HCT116 (cell line): Measurements from ENCODE around the gene DHRS7C. TPM values are rescaled to one million over a fixed set of nuclear protein-coding genes. Genes with fewer than 3 reads are reported as not detected.

Experiments
- ATAC-seq: fragments of 200-7000 bp; cut with Tn5 transposase; 2 replicates; pipeline ENCODE4 v1.9.1; 2020; ENCODE audit warnings: mild to moderate bottlenecking, moderate library complexity
- BruUV-seq: library from RNA; stranded (reverse); fragments of 400-500 nt; replicated peaks from 2 replicates; lab custom pipeline; 2021; lab: Mats Ljungman, UMichigan
- CTCF ChIA-PET: fragments of 300-600 bp; sonication (Branson Sonifier 250); formaldehyde crosslinking; loops from one replicate; lab custom pipeline; 2021; ENCODE audit warnings: antibody characterized with exemption; lab: Charles Lee
- POLR2A ChIA-PET: fragments of 300-600, 350-600 bp; sonication (Branson Sonifier 250); formaldehyde crosslinking; loops from one replicate; lab custom pipeline; 2021; ENCODE audit warnings: antibody characterized with exemption; lab: Charles Lee
- RAD21 ChIA-PET, 2 experiments: fragments of 300-600 bp; sonication (Branson Sonifier 250); formaldehyde crosslinking; loops; one replicate each; lab custom pipeline; 2023; ENCODE audit warnings: low total read pairs in 2 of 2; ENCODE audit not compliant: uncharacterized antibody in 2 of 2, unreplicated experiment in 2 of 2, low non-redundant PET in 1 of 2; lab: Charles Lee
- DNase-seq: peaks from one replicate; pipeline ENCODE4 v3.0.0-alpha.2; 2010; ENCODE audit warnings: low read depth, low spot score
- H2AFZ ChIP-seq: fragments of 200-600 bp; shearing (Covaris generic), sonication (generic); 2 replicates; pipeline ENCODE4 v1.6.1; 2017; ENCODE audit warnings: low read depth, mixed run types, mixed read lengths, antibody characterized with exemption, low read length; ENCODE audit not compliant: poor library complexity, severe bottlenecking
- H3K27ac ChIP-seq: 2 replicates; pipeline ENCODE4 v1.5.1; 2012; ENCODE audit warnings: low read depth, low read length
- H3K27me3 ChIP-seq: fragments of 200-600 bp; sonication (generic); 2 replicates; pipeline ENCODE4 v1.6.1; 2016; ENCODE audit warnings: mixed run types, low read length, mixed read lengths; ENCODE audit not compliant: insufficient read depth
- H3K36me3 ChIP-seq, 2 experiments: fragments of 200-500 bp in 1 of 2; fragments of 200-600 bp in 1 of 2; sonication (Bioruptor generic) in 1 of 2; sonication (generic) in 1 of 2; 2 replicates each; pipeline versions ENCODE4 v1.5.1 to v1.6.1; 2014 to 2016; ENCODE audit warnings: low read length in 2 of 2, inconsistent platforms in 1 of 2, mixed read lengths in 1 of 2, mixed run types in 1 of 2; ENCODE audit not compliant: insufficient read depth in 2 of 2, control insufficient read depth in 1 of 2
- H3K4me1 ChIP-seq, 2 experiments: fragments of 200-600 bp in 1 of 2; sonication (generic) in 1 of 2; 2 replicates each; pipeline versions ENCODE4 v1.5.1 to v1.6.1; 2012 to 2017; ENCODE audit warnings: low read length in 2 of 2, inconsistent platforms in 1 of 2, mild to moderate bottlenecking in 1 of 2, mixed read lengths in 1 of 2, mixed run types in 1 of 2, moderate library complexity in 1 of 2; ENCODE audit not compliant: insufficient read depth in 2 of 2, control insufficient read depth in 1 of 2
- H3K4me2 ChIP-seq: fragments of 200-600 bp; sonication (generic); 2 replicates; pipeline ENCODE4 v1.6.1; 2017; ENCODE audit warnings: mixed run types, low read length, mixed read lengths
- H3K4me3 ChIP-seq, 2 experiments: fragments of 200-600 bp in 1 of 2; sonication (generic) in 1 of 2; replicated peaks in 1 of 2; 2 replicates each; pipeline ENCODE4 v1.5.1; 2011 to 2016; ENCODE audit warnings: low read length in 2 of 2, control low read depth in 1 of 2, low read depth in 1 of 2, mild to moderate bottlenecking in 1 of 2, mixed read lengths in 1 of 2, mixed run types in 1 of 2
- H3K79me2 ChIP-seq: fragments of 200-600 bp; sonication (generic); 2 replicates; pipeline ENCODE4 v1.6.1; 2017; ENCODE audit warnings: mild to moderate bottlenecking, mixed run types, low read length, moderate library complexity, mixed read lengths; ENCODE audit not compliant: insufficient read depth
- H3K9ac ChIP-seq: fragments of 200-600 bp; sonication (generic); 2 replicates; pipeline ENCODE4 v1.6.1; 2016; ENCODE audit warnings: low read length, mixed read lengths
- H3K9me2 ChIP-seq: fragments of 200-600 bp; sonication (generic), shearing (Covaris generic); 2 replicates; pipeline ENCODE4 v1.6.1; 2017; ENCODE audit warnings: mixed run types, mild to moderate bottlenecking, moderate library complexity; ENCODE audit not compliant: insufficient read depth
- H3K9me3 ChIP-seq, 2 experiments: fragments of 200-500 bp in 1 of 2; fragments of 200-600 bp in 1 of 2; sonication (Bioruptor generic) in 1 of 2; sonication (generic) in 1 of 2; 2 replicates each; pipeline ENCODE4 v1.6.1; 2014 to 2017; ENCODE audit warnings: low read length in 2 of 2, mixed read lengths in 2 of 2, inconsistent platforms in 1 of 2, low read depth in 1 of 2, mild to moderate bottlenecking in 1 of 2, mixed run types in 1 of 2, moderate library complexity in 1 of 2; ENCODE audit not compliant: control insufficient read depth in 1 of 2, insufficient read depth in 1 of 2
- H4K20me1 ChIP-seq: fragments of 200-600 bp; sonication (generic), shearing (Covaris generic); 2 replicates; pipeline ENCODE4 v1.6.1; 2017; ENCODE audit warnings: mixed run types, mild to moderate bottlenecking, moderate library complexity; ENCODE audit not compliant: insufficient read depth
- CBX3 ChIP-seq: IDR thresholded peaks from 2 replicates; pipeline ENCODE4 v1.6.1; 2012; ENCODE audit warnings: low read depth
- POLR2A ChIP-seq: IDR thresholded peaks from 2 replicates; pipeline ENCODE4 v1.7.0; 2011; ENCODE audit warnings: borderline replicate concordance; ENCODE audit not compliant: insufficient read depth, insufficient read length; ENCODE audit errors: extremely low read depth
- RAD21 ChIP-seq: IDR thresholded peaks from 2 replicates; pipeline ENCODE4 v1.6.1; 2012; ENCODE audit warnings: low read depth, mild to moderate bottlenecking
- SRF ChIP-seq: IDR thresholded peaks from 2 replicates; pipeline ENCODE4 v1.6.1; 2012; ENCODE audit warnings: low read depth
- TCF7L2 ChIP-seq: IDR thresholded peaks from 2 replicates; pipeline ENCODE4 v1.7.0; 2011; ENCODE audit warnings: borderline replicate concordance, inconsistent platforms; ENCODE audit not compliant: insufficient read depth, insufficient read length; ENCODE audit errors: extremely low read depth
- ZFX ChIP-seq: fragments of 450-650 bp; IDR thresholded peaks from 2 replicates; pipeline ENCODE4 v1.6.1; 2017
- intact Hi-C: fragments of 100-400 bp; cut with micrococcal nuclease; formaldehyde crosslinking; loops from 2 replicates; pipeline ENCODE4 v1.10.0; 2022
- total RNA-seq: library from RNA; stranded (reverse); gene quantifications from one replicate; pipeline ENCODE4 v1.2.1, GENCODE V29; 2021; ENCODE audit not compliant: unreplicated experiment
- TF ChIP-seq, protein P1 (sequence below): IDR thresholded peaks from 2 replicates; pipeline ENCODE4 v1.6.1; 2012
- TF ChIP-seq, protein P2 (sequence below), 3 experiments: fragments of 200-600 bp in 1 of 3; sonication (generic) in 1 of 3; IDR thresholded peaks in 2 of 3; conservative IDR thresholded peaks in 1 of 3; 2 replicates each; pipeline ENCODE4 v1.5.1; 2012 to 2017; ENCODE audit warnings: low read depth in 2 of 3, low read length in 2 of 3, antibody characterized with exemption in 1 of 3, borderline replicate concordance in 1 of 3, control low read depth in 1 of 3, mild to moderate bottlenecking in 1 of 3, mixed read lengths in 1 of 3, mixed run types in 1 of 3, moderate library complexity in 1 of 3; ENCODE audit not compliant: insufficient read depth in 1 of 3
- TF ChIP-seq, protein P3 (sequence below): IDR thresholded peaks from 2 replicates; pipeline ENCODE4 v1.6.1; 2012

The DHRS7C gene
- total RNA-seq, 1 experiment from 2014 or later: not detected

DNA sequence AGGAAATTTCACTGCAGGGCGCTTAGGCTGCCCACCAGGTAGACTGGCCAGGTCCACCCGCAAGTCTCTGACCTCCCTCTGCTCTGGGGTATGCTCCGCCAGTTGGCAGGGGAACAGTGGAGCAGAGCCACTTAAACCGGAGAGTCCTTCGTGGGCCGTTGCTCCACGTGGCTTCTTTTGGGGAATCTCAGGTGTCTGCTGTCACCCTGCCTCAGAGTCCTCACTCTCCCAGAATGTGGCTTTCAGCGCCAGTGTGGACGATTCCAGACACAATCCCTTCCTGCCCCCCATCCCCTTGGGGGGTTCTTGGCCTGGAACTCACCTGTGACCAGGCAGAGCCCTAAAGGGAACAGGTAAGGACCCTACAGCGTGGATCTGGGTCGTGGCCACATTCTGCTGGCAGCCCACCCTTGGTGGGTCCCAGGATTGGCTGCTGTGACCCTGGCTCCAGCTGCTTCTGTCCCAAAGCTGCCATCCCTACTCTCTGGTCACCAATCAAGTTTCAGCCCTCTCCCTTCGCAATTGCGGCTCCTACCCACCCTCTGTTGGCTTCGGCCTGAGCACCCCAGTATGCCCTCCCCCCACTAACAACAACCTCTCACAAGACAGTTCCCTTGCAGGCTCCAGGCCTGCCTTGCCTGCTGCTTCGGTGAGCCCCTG is 22.2 kb downstream of the DHRS7C start:
- ChIA-PET CTCF (interaction anchor here (0.6 to 1.3 kb wide), 17 partner anchors 10 to 192 kb away, joined by 3 to 30 read pairs (median 5); partner anchors contain the start of genes CFAP52, DHRS7C and STX8), RAD21 (interaction anchor here in 1 of 2 experiments (1.6 kb wide), 1 partner anchor 140 kb away, joined by 3 read pairs; no protein-coding TSS in a partner anchor), POLR2A (interaction anchor here (0.9 kb wide), 1 partner anchor 19 kb away, joined by 3 read pairs; no protein-coding TSS in a partner anchor)
- no peak for DNase-seq
- peaks cover 0 to 3% of the 10 kb centered on the region in 2 experiments; a peak in 1 of 4 replicates for H3K4me1 ChIP-seq
- H3K27me3 ChIP-seq: peaks cover 6% of the 10 kb centered on the region; the same call in 1 of the 2 replicates
- H3K4me2 ChIP-seq: no peak overlapping the region
- TF ChIP-seq SRF: no peak
- no peak for TF ChIP-seq CBX3
- TF ChIP-seq, protein P1, sequence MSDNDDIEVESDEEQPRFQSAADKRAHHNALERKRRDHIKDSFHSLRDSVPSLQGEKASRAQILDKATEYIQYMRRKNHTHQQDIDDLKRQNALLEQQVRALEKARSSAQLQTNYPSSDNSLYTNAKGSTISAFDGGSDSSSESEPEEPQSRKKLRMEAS: no peak
- TF ChIP-seq, protein P2, sequence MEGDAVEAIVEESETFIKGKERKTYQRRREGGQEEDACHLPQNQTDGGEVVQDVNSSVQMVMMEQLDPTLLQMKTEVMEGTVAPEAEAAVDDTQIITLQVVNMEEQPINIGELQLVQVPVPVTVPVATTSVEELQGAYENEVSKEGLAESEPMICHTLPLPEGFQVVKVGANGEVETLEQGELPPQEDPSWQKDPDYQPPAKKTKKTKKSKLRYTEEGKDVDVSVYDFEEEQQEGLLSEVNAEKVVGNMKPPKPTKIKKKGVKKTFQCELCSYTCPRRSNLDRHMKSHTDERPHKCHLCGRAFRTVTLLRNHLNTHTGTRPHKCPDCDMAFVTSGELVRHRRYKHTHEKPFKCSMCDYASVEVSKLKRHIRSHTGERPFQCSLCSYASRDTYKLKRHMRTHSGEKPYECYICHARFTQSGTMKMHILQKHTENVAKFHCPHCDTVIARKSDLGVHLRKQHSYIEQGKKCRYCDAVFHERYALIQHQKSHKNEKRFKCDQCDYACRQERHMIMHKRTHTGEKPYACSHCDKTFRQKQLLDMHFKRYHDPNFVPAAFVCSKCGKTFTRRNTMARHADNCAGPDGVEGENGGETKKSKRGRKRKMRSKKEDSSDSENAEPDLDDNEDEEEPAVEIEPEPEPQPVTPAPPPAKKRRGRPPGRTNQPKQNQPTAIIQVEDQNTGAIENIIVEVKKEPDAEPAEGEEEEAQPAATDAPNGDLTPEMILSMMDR (IDR thresholded peaks at IDR 0.05 in 2 of 3, conservative IDR thresholded peaks at IDR 0.05 in 1 of 3; ENCODE audit: borderline replicate concordance in 1 of 3, insufficient read depth in 1 of 3, low read depth in 2 of 3, low read length in 2 of 3): no peak
- no peak for TF ChIP-seq RAD21
- TF ChIP-seq TCF7L2: no peak
- TF ChIP-seq, protein P3, sequence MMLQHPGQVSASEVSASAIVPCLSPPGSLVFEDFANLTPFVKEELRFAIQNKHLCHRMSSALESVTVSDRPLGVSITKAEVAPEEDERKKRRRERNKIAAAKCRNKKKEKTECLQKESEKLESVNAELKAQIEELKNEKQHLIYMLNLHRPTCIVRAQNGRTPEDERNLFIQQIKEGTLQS: no peak
- TF ChIP-seq POLR2A: no peak
- TF ChIP-seq ZFX: no peak
- H2AFZ ChIP-seq: no peak overlapping the region
- H3K9ac ChIP-seq: no peak overlapping the region
- H3K36me3 ChIP-seq: no peaks in the 10 kb centered on the region
- no peaks in the 10 kb centered on the region for H3K9me3 ChIP-seq
- H3K27ac ChIP-seq: no peak overlapping the region
- no TSS peak for BruUV-seq
- no peaks in the 10 kb centered on the region for H3K9me2 ChIP-seq
- 0 out of 2 replicates have a peak, but pooled peaks have one; percentile 24 for ATAC-seq
- intact Hi-C loops: loop anchor here (2.0 kb wide), 1 partner anchor 192 kb away; the partner anchor contains the start of gene CFAP52
- no peaks in the 10 kb centered on the region for H3K79me2 ChIP-seq
- H4K20me1 ChIP-seq: no peaks in the 10 kb centered on the region
- no peak overlapping the region for H3K4me3 ChIP-seq
